ENCODE measurements around the gene DPP10.

DPP10 gene

GRCh38 chr2:115807276-115807675 is 1364.8 kb downstream of the DPP10 start:
- DNase-seq, result no peak

GRCh38 chr2:115825912-115826311 is 1383.5 kb downstream of the DPP10 start:
- DNase-seq, result no peak

- no peak for DNase-seq
Measured at GRCh38 chr2:115833196-115833595, 1390.8 kb downstream of the DPP10 start.

- no peak for DNase-seq
Measured at GRCh38 chr2:115838539-115838938, 1396.1 kb downstream of the DPP10 start.

- DNase-seq, result no peak
Measured at GRCh38 chr2:115842306-115842705, 1399.9 kb downstream of the DPP10 start.

- DNase-seq, result no peak
Measured at GRCh38 chr2:115848192-115848591, 1405.8 kb downstream of the DPP10 start.

- no peak for DNase-seq
Measured at GRCh38 chr2:115867024-115867423, 1424.6 kb downstream of the DPP10 start.

- DNase-seq, result no peak
Measured at GRCh38 chr2:115874427-115874826, 1432.0 kb downstream of the DPP10 start.

- no peak for DNase-seq
Measured at GRCh38 chr2:115880558-115880957, 1438.1 kb downstream of the DPP10 start.

- DNase-seq, result no peak
Measured at GRCh38 chr2:115887209-115887776, 1444.9 kb downstream of the DPP10 start.
